COLO668 (cell line): ENCODE results near the gene ABCC8.
A peak's percentile ranks its signal among the peaks of the same experiment; 100 is the strongest.

Experiments used
- DNase-seq: peaks from one replicate; lab custom pipeline; 2025; ENCODE audit not compliant: unreplicated experiment; lab: John Stamatoyannopoulos, UW

The ABCC8 gene

GRCh38 chr11:17366495-17366894, 110.2 kb downstream of the ABCC8 start:
- no peak for DNase-seq

- peak; percentile 62 for DNase-seq
Measured at GRCh38 chr11:17354601-17354991, 122.0 kb downstream of the ABCC8 start.

GRCh38 chr11:17353821-17354600, 122.6 kb downstream of the ABCC8 start:
- DNase-seq = no peak

- peak; percentile 90 for DNase-seq
Measured at GRCh38 chr11:17352950-17353820, 123.5 kb downstream of the ABCC8 start.

- peak; percentile 82 for DNase-seq
Measured at GRCh38 chr11:17351510-17352176, 125.0 kb downstream of the ABCC8 start, which contains the start of gene NCR3LG1. TSS of gene NCR3LG1 (plus strand) at chr11:17351800. CDS start at chr11:17351970, 170 bp downstream.

- no peak for DNase-seq
Measured at GRCh38 chr11:17351172-17351509, 125.5 kb downstream of the ABCC8 start.

- no peak for DNase-seq
Measured at GRCh38 chr11:17350455-17351171, 126.0 kb downstream of the ABCC8 start.

- no peak for DNase-seq
Measured at GRCh38 chr11:17347676-17348075, 129.0 kb downstream of the ABCC8 start.

- no peak for DNase-seq
Measured at GRCh38 chr11:17343907-17344306, 132.7 kb downstream of the ABCC8 start.

GRCh38 chr11:17343257-17343656, 133.4 kb downstream of the ABCC8 start:
- DNase-seq = no peak
